ENCODE measurements around the gene PRMT1.

GRCh38 chr19:49687150-49687549 lies 10.1 kb downstream of the PRMT1 start:
- TF ChIP-seq CTCF (IDR thresholded peaks at IDR 0.05): no peak
- TF ChIP-seq POLR2AphosphoS5 (IDR thresholded peaks at IDR 0.05): no peak
- TF ChIP-seq POLR2A (IDR thresholded peaks at IDR 0.05; ENCODE audit: low read depth): no peak

All from esophagus muscularis mucosa (tissue), 3 donors.